AG04450 (cell line): Measurements from ENCODE around the gene COL20A1. TPM values are rescaled to one million over a fixed set of nuclear protein-coding genes. Genes with fewer than 3 reads are reported as not detected.

ENCODE experiments used
- CTCF ChIA-PET: fragments of 300-600, 350-600 bp; formaldehyde crosslinking; extraction: SDS; loops from one replicate; lab custom pipeline; 2022; ENCODE audit warnings: antibody characterized with exemption, inconsistent platforms; lab: Charles Lee
- POLR2A ChIA-PET: fragments of 350-600 bp; formaldehyde crosslinking; extraction: SDS; loops from one replicate; lab custom pipeline; 2021; ENCODE audit warnings: antibody characterized with exemption, inconsistent platforms; lab: Yijun Ruan, JAX
- DNase-seq: peaks from one replicate; pipeline ENCODE4 v3.0.0-alpha.2; 2011; ENCODE audit warnings: low read depth, low spot score
- H3K27ac ChIP-seq: one replicate; pipeline ENCODE4 v1.5.1; 2012; ENCODE audit warnings: low read depth, low read length, control low read depth
- H3K27me3 ChIP-seq: one replicate; pipeline ENCODE4 v1.6.0; 2012; ENCODE audit warnings: low read length; ENCODE audit not compliant: control insufficient read depth, insufficient read depth
- H3K4me3 ChIP-seq: 2 replicates; pipeline ENCODE4 v1.5.1; 2011; ENCODE audit warnings: mild to moderate bottlenecking, low read depth, low read length, control low read depth
- H3K9me3 ChIP-seq: 2 replicates; pipeline ENCODE4 v1.5.1; 2012; ENCODE audit warnings: low read length; ENCODE audit not compliant: control insufficient read depth, insufficient read depth
- CTCF ChIP-seq: IDR thresholded peaks from 2 replicates; pipeline ENCODE4 v1.5.1; 2011; ENCODE audit warnings: low read depth, low read length, control low read depth, inconsistent platforms
- polyA minus RNA-seq: library from RNA; depleted of rRNA, polyadenylated mRNA; stranded (reverse); fragments of >200 nt; gene quantifications from 2 replicates; pipeline ENCODE4 v1.2.3, GENCODE V29; 2011; rRNA and poly(A)+ RNA removed
- polyA plus RNA-seq: library from polyadenylated mRNA; depleted of rRNA; stranded (reverse); fragments of >200 nt; gene quantifications from 2 replicates; pipeline ENCODE4 v1.2.3, GENCODE V29; 2011; rRNA removed

The COL20A1 gene
- polyA plus RNA-seq: not detected in 2 replicates
- not detected in 2 replicates for polyA minus RNA-seq

- DNase-seq: no peak
- peaks cover 32% of the 10 kb centered on the region for H3K27me3 ChIP-seq
- TF ChIP-seq CTCF: no peak
- no peak within 1 kb of the TSS for H3K4me3 ChIP-seq
- POLR2A ChIA-PET: no interaction called here
- H3K9me3 ChIP-seq: no peaks in the 10 kb centered on the region; the same call in 1 of the 2 replicates
- CTCF ChIA-PET: interaction anchor here (0.8 kb wide), 1 partner anchor 70 kb away, joined by 3 read pairs; no protein-coding TSS in a partner anchor
- no peak within 1 kb of the TSS for H3K27ac ChIP-seq
Measured at GRCh38 chr20:63292904-63293303, at the start of gene COL20A1. Gene COL20A1, plus strand, starts transcription at chr20:63293186. Its CDS starts 1,922 bp downstream, at chr20:63295108.

- no peak for TF ChIP-seq CTCF
- Histone ChIP-seq H3K27me3 (peaks cover 20% of the 10 kb centered on the region), H3K9me3 (no peaks in the 10 kb centered on the region; the same call in 1 of the 2 replicates), H3K4me3 (no peak overlapping the region), H3K27ac (no peak overlapping the region)
- CTCF ChIA-PET: interaction anchor here (3.6 kb wide), 1 partner anchor 20 kb away, joined by 13 read pairs; no protein-coding TSS in a partner anchor
- no peak for DNase-seq
- POLR2A ChIA-PET: no interaction called here
Measured at GRCh38 chr20:63243604-63244247, 49.3 kb upstream of the COL20A1 start.

GRCh38 chr20:63244468-63244867 lies 48.5 kb upstream of the COL20A1 start:
- POLR2A ChIA-PET: no interaction called here
- DNase-seq: no peak
- no peak for TF ChIP-seq CTCF
- Histone ChIP-seq H3K9me3 (no peaks in the 10 kb centered on the region; the same call in 1 of the 2 replicates), H3K4me3 (no peak overlapping the region), H3K27me3 (peaks cover 21% of the 10 kb centered on the region), H3K27ac (no peak overlapping the region)
- CTCF ChIA-PET: interaction anchor here (3.6 kb wide), 1 partner anchor 21 kb away, joined by 13 read pairs; no protein-coding TSS in a partner anchor

- no peak for TF ChIP-seq CTCF
- DNase-seq: no peak
- CTCF ChIA-PET: interaction anchor here (3.6 kb wide), 1 partner anchor 23 kb away, joined by 13 read pairs; no protein-coding TSS in a partner anchor
- no peaks in the 10 kb centered on the region; the same call in 1 of the 2 replicates for H3K9me3 ChIP-seq
- H3K27ac ChIP-seq: no peak overlapping the region
- peaks cover 16% of the 10 kb centered on the region for H3K27me3 ChIP-seq
- no peak overlapping the region for H3K4me3 ChIP-seq
- POLR2A ChIA-PET: no interaction called here
Measured at GRCh38 chr20:63246490-63247288, 46.3 kb upstream of the COL20A1 start.
